Inflammatory macrophage treated with lipopolysaccharide for 4 hours (primary cell): ENCODE measurements around the gene GGA1.
A peak's percentile ranks its signal among the peaks of the same experiment; 100 is the strongest.

Experiments
- DNase-seq: peaks from one replicate; pipeline ENCODE4 v3.0.0-alpha.2; 2020

Gene GGA1

GRCh38 chr22:37676736-37677492 lies 68.3 kb downstream of the GGA1 start:
- peak; percentile 89 for DNase-seq

DNA sequence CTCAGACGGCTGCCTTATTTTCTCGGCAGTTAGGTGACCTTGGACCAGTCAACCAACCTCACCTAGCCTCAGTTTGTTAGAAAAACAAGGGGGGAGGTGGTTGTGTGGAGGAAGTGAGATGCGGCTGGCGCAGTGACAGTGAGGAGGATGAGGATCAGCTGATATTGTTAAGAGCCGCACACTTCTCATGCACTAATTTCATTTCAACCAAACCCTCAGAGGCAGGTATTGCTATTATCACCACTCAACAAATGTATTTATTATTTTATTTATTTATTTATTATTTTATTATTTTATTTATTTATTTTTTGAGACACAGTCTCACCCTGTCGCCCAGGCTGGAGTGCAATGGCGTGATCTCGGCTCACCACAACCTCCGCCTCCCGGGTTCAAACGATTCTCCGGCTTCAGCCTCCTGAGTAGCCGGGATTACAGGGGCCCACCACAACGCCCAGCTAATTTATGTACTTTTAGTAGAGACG lies 68.9 kb downstream of the GGA1 start:
- DNase-seq, result no peak

GRCh38 chr22:37678372-37678771 lies 69.7 kb downstream of the GGA1 start:
- no peak for DNase-seq

- DNase-seq, result no peak
Observed at GRCh38 chr22:37679670-37680069, 71.0 kb downstream of the GGA1 start.

- DNase-seq, result no peak
Observed at GRCh38 chr22:37680191-37680851, 71.7 kb downstream of the GGA1 start.

GRCh38 chr22:37681001-37681424 lies 72.4 kb downstream of the GGA1 start:
- no peak for DNase-seq

DNA sequence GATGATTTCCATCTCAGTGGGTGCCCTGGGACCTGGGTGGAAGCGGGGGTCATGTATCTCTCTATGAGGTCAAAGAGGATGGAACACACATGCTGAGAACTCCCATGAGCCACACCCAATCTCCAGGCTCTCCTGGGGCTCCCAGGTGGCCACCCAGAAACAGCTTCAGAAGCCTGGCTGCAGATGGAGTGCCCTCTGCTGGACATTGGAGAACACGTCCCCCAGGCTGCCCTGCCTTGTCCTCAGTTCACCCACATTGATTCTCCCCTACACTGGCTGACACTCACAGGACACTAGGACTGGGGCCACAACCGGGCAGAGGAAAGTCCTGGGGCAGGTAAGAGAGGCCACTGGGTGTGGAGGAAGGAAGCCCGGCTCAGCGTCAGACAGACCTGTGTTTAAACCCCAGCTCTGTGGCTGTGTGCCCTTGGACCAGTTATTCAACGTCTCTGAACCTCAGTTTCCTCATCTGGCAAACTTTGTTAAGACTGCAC lies 73.0 kb downstream of the GGA1 start:
- DNase-seq, result peak; percentile 71
